Activated naive CD4-positive, alpha-beta T cell treated with anti-CD3 and anti-CD28 coated beads, Interleukin-2, amount 10 ng/mL, durations not matched to agents 5 hours and 36 hours (primary cell): Measurements from ENCODE around the gene PLPP3. TPM values are rescaled to one million over a fixed set of nuclear protein-coding genes. Genes with fewer than 3 reads are reported as not detected.

Source experiments
- total RNA-seq, 2 experiments: library from RNA; stranded (reverse); gene quantifications; one replicate each; pipeline ENCODE4 v1.2.3, GENCODE V29; 2021

PLPP3 gene
- not detected for total RNA-seq

GRCh38 chr1:56578963-56579875 lies at the start of gene PLPP3:
Gene PLPP3 (minus strand): TSS chr1:56579563. CDS start chr1:56579016, 547 bp downstream.

Other genes starting within 250 kb of the PLPP3 start
- not detected for gene PRKAA2, start 65.8 kb upstream of the PLPP3 start, total RNA-seq
- not detected for gene FYB2, start 239.8 kb upstream of the PLPP3 start, total RNA-seq